ENCODE measurements around the gene ABCA9.

GRCh38 chr17:69067274-69068047 lies 6.7 kb upstream of the ABCA9 start:
- TF ChIP-seq, protein P1, sequence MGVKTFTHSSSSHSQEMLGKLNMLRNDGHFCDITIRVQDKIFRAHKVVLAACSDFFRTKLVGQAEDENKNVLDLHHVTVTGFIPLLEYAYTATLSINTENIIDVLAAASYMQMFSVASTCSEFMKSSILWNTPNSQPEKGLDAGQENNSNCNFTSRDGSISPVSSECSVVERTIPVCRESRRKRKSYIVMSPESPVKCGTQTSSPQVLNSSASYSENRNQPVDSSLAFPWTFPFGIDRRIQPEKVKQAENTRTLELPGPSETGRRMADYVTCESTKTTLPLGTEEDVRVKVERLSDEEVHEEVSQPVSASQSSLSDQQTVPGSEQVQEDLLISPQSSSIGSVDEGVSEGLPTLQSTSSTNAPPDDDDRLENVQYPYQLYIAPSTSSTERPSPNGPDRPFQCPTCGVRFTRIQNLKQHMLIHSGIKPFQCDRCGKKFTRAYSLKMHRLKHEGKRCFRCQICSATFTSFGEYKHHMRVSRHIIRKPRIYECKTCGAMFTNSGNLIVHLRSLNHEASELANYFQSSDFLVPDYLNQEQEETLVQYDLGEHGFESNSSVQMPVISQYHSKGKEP (tag by site-specific recombination; IDR thresholded peaks at IDR 0.05) = no peak
- TF ChIP-seq, protein P2, sequence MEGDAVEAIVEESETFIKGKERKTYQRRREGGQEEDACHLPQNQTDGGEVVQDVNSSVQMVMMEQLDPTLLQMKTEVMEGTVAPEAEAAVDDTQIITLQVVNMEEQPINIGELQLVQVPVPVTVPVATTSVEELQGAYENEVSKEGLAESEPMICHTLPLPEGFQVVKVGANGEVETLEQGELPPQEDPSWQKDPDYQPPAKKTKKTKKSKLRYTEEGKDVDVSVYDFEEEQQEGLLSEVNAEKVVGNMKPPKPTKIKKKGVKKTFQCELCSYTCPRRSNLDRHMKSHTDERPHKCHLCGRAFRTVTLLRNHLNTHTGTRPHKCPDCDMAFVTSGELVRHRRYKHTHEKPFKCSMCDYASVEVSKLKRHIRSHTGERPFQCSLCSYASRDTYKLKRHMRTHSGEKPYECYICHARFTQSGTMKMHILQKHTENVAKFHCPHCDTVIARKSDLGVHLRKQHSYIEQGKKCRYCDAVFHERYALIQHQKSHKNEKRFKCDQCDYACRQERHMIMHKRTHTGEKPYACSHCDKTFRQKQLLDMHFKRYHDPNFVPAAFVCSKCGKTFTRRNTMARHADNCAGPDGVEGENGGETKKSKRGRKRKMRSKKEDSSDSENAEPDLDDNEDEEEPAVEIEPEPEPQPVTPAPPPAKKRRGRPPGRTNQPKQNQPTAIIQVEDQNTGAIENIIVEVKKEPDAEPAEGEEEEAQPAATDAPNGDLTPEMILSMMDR (tag by site-specific recombination; IDR thresholded peaks at IDR 0.05) = no peak
- TF ChIP-seq ZNF747 (tag by site-specific recombination; IDR thresholded peaks at IDR 0.05) (no peak), ZNF398 (tag by site-specific recombination; IDR thresholded peaks at IDR 0.05) (no peak), ZNF776 (tag by site-specific recombination; IDR thresholded peaks at IDR 0.05; ENCODE audit: borderline replicate concordance) (no peak), ZNF274 (IDR thresholded peaks at IDR 0.05; ENCODE audit: low read length) (no peak), ZNF274 (tag by site-specific recombination; IDR thresholded peaks at IDR 0.05; ENCODE audit: borderline replicate concordance) (no peak), SP3 (tag by site-specific recombination; IDR thresholded peaks at IDR 0.05) (no peak), KLF1 (tag by site-specific recombination; IDR thresholded peaks at IDR 0.05) (no peak), ZNF501 (tag by site-specific recombination; IDR thresholded peaks at IDR 0.05) (no peak), YY1 (tag by site-specific recombination; IDR thresholded peaks at IDR 0.05) (no peak), ZNF324 (tag by site-specific recombination; IDR thresholded peaks at IDR 0.05) (no peak), ZNF768 (tag by site-specific recombination; IDR thresholded peaks at IDR 0.05) (no peak), ATF2 (tag by site-specific recombination; IDR thresholded peaks at IDR 0.05; ENCODE audit: low read depth) (no peak)
- TF ChIP-seq, protein P3, sequence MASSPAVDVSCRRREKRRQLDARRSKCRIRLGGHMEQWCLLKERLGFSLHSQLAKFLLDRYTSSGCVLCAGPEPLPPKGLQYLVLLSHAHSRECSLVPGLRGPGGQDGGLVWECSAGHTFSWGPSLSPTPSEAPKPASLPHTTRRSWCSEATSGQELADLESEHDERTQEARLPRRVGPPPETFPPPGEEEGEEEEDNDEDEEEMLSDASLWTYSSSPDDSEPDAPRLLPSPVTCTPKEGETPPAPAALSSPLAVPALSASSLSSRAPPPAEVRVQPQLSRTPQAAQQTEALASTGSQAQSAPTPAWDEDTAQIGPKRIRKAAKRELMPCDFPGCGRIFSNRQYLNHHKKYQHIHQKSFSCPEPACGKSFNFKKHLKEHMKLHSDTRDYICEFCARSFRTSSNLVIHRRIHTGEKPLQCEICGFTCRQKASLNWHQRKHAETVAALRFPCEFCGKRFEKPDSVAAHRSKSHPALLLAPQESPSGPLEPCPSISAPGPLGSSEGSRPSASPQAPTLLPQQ (tag by site-specific recombination; IDR thresholded peaks at IDR 0.05) = no peak
